HCT116 (cell line): ENCODE results near the gene RABGAP1. TPM values are rescaled to one million over a fixed set of nuclear protein-coding genes. Genes with fewer than 3 reads are reported as not detected.

Source experiments
- ATAC-seq: fragments of 200-7000 bp; cut with Tn5 transposase; 2 replicates; pipeline ENCODE4 v1.9.1; 2020; ENCODE audit warnings: mild to moderate bottlenecking, moderate library complexity
- BruUV-seq: library from RNA; stranded (reverse); fragments of 400-500 nt; replicated peaks from 2 replicates; lab custom pipeline; 2021; lab: Mats Ljungman, UMichigan
- CTCF ChIA-PET: fragments of 300-600 bp; sonication (Branson Sonifier 250); formaldehyde crosslinking; loops from one replicate; lab custom pipeline; 2021; ENCODE audit warnings: antibody characterized with exemption; lab: Charles Lee
- POLR2A ChIA-PET: fragments of 300-600, 350-600 bp; sonication (Branson Sonifier 250); formaldehyde crosslinking; loops from one replicate; lab custom pipeline; 2021; ENCODE audit warnings: antibody characterized with exemption; lab: Charles Lee
- RAD21 ChIA-PET, 2 experiments: fragments of 300-600 bp; sonication (Branson Sonifier 250); formaldehyde crosslinking; loops; one replicate each; lab custom pipeline; 2023; ENCODE audit warnings: low total read pairs in 2 of 2; ENCODE audit not compliant: uncharacterized antibody in 2 of 2, unreplicated experiment in 2 of 2, low non-redundant PET in 1 of 2; lab: Charles Lee
- DNase-seq: peaks from one replicate; pipeline ENCODE4 v3.0.0-alpha.2; 2010; ENCODE audit warnings: low read depth, low spot score
- H2AFZ ChIP-seq: fragments of 200-600 bp; shearing (Covaris generic), sonication (generic); 2 replicates; pipeline ENCODE4 v1.6.1; 2017; ENCODE audit warnings: low read depth, mixed run types, mixed read lengths, antibody characterized with exemption, low read length; ENCODE audit not compliant: poor library complexity, severe bottlenecking
- H3K27ac ChIP-seq: 2 replicates; pipeline ENCODE4 v1.5.1; 2012; ENCODE audit warnings: low read depth, low read length
- H3K27me3 ChIP-seq: fragments of 200-600 bp; sonication (generic); 2 replicates; pipeline ENCODE4 v1.6.1; 2016; ENCODE audit warnings: mixed run types, low read length, mixed read lengths; ENCODE audit not compliant: insufficient read depth
- H3K36me3 ChIP-seq, 2 experiments: fragments of 200-500 bp in 1 of 2; fragments of 200-600 bp in 1 of 2; sonication (Bioruptor generic) in 1 of 2; sonication (generic) in 1 of 2; 2 replicates each; pipeline versions ENCODE4 v1.5.1 to v1.6.1; 2014 to 2016; ENCODE audit warnings: low read length in 2 of 2, inconsistent platforms in 1 of 2, mixed read lengths in 1 of 2, mixed run types in 1 of 2; ENCODE audit not compliant: insufficient read depth in 2 of 2, control insufficient read depth in 1 of 2
- H3K4me1 ChIP-seq, 2 experiments: fragments of 200-600 bp in 1 of 2; sonication (generic) in 1 of 2; 2 replicates each; pipeline versions ENCODE4 v1.5.1 to v1.6.1; 2012 to 2017; ENCODE audit warnings: low read length in 2 of 2, inconsistent platforms in 1 of 2, mild to moderate bottlenecking in 1 of 2, mixed read lengths in 1 of 2, mixed run types in 1 of 2, moderate library complexity in 1 of 2; ENCODE audit not compliant: insufficient read depth in 2 of 2, control insufficient read depth in 1 of 2
- H3K4me2 ChIP-seq: fragments of 200-600 bp; sonication (generic); 2 replicates; pipeline ENCODE4 v1.6.1; 2017; ENCODE audit warnings: mixed run types, low read length, mixed read lengths
- H3K4me3 ChIP-seq, 2 experiments: fragments of 200-600 bp in 1 of 2; sonication (generic) in 1 of 2; replicated peaks in 1 of 2; 2 replicates each; pipeline ENCODE4 v1.5.1; 2011 to 2016; ENCODE audit warnings: low read length in 2 of 2, control low read depth in 1 of 2, low read depth in 1 of 2, mild to moderate bottlenecking in 1 of 2, mixed read lengths in 1 of 2, mixed run types in 1 of 2
- H3K79me2 ChIP-seq: fragments of 200-600 bp; sonication (generic); 2 replicates; pipeline ENCODE4 v1.6.1; 2017; ENCODE audit warnings: mild to moderate bottlenecking, mixed run types, low read length, moderate library complexity, mixed read lengths; ENCODE audit not compliant: insufficient read depth
- H3K9ac ChIP-seq: fragments of 200-600 bp; sonication (generic); 2 replicates; pipeline ENCODE4 v1.6.1; 2016; ENCODE audit warnings: low read length, mixed read lengths
- H3K9me2 ChIP-seq: fragments of 200-600 bp; sonication (generic), shearing (Covaris generic); 2 replicates; pipeline ENCODE4 v1.6.1; 2017; ENCODE audit warnings: mixed run types, mild to moderate bottlenecking, moderate library complexity; ENCODE audit not compliant: insufficient read depth
- H3K9me3 ChIP-seq, 2 experiments: fragments of 200-500 bp in 1 of 2; fragments of 200-600 bp in 1 of 2; sonication (Bioruptor generic) in 1 of 2; sonication (generic) in 1 of 2; 2 replicates each; pipeline ENCODE4 v1.6.1; 2014 to 2017; ENCODE audit warnings: low read length in 2 of 2, mixed read lengths in 2 of 2, inconsistent platforms in 1 of 2, low read depth in 1 of 2, mild to moderate bottlenecking in 1 of 2, mixed run types in 1 of 2, moderate library complexity in 1 of 2; ENCODE audit not compliant: control insufficient read depth in 1 of 2, insufficient read depth in 1 of 2
- H4K20me1 ChIP-seq: fragments of 200-600 bp; sonication (generic), shearing (Covaris generic); 2 replicates; pipeline ENCODE4 v1.6.1; 2017; ENCODE audit warnings: mixed run types, mild to moderate bottlenecking, moderate library complexity; ENCODE audit not compliant: insufficient read depth
- EZH2 ChIP-seq: fragments of 200-600 bp; sonication (generic); IDR thresholded peaks from 2 replicates; pipeline ENCODE4 v1.6.1; 2017; ENCODE audit warnings: antibody characterized with exemption, mixed run types
- FOSL1 ChIP-seq: IDR thresholded peaks from 2 replicates; pipeline ENCODE4 v1.6.1; 2012; ENCODE audit warnings: low read depth
- JUND ChIP-seq: IDR thresholded peaks from 2 replicates; pipeline ENCODE4 v1.6.1; 2012
- POLR2A ChIP-seq: IDR thresholded peaks from 2 replicates; pipeline ENCODE4 v1.7.0; 2011; ENCODE audit warnings: borderline replicate concordance; ENCODE audit not compliant: insufficient read depth, insufficient read length; ENCODE audit errors: extremely low read depth
- POLR2AphosphoS5 ChIP-seq: IDR thresholded peaks from 2 replicates; pipeline ENCODE4 v1.6.1; 2011; ENCODE audit warnings: mild to moderate bottlenecking, low read depth, low read length, moderate library complexity
- RAD21 ChIP-seq: IDR thresholded peaks from 2 replicates; pipeline ENCODE4 v1.6.1; 2012; ENCODE audit warnings: low read depth, mild to moderate bottlenecking
- SP1 ChIP-seq: IDR thresholded peaks from 2 replicates; pipeline ENCODE4 v1.6.1; 2012; ENCODE audit warnings: low read depth
- SRF ChIP-seq: IDR thresholded peaks from 2 replicates; pipeline ENCODE4 v1.6.1; 2012; ENCODE audit warnings: low read depth
- TCF7L2 ChIP-seq: IDR thresholded peaks from 2 replicates; pipeline ENCODE4 v1.7.0; 2011; ENCODE audit warnings: borderline replicate concordance, inconsistent platforms; ENCODE audit not compliant: insufficient read depth, insufficient read length; ENCODE audit errors: extremely low read depth
- ZFX ChIP-seq: fragments of 450-650 bp; IDR thresholded peaks from 2 replicates; pipeline ENCODE4 v1.6.1; 2017
- intact Hi-C: fragments of 100-400 bp; cut with micrococcal nuclease; formaldehyde crosslinking; loops from 2 replicates; pipeline ENCODE4 v1.10.0; 2022
- total RNA-seq: library from RNA; stranded (reverse); gene quantifications from one replicate; pipeline ENCODE4 v1.2.1, GENCODE V29; 2021; ENCODE audit not compliant: unreplicated experiment
- TF ChIP-seq, protein P1 (sequence below): IDR thresholded peaks from 2 replicates; pipeline ENCODE4 v1.6.1; 2012; ENCODE audit warnings: low read depth
- TF ChIP-seq, protein P2 (sequence below): IDR thresholded peaks from 2 replicates; pipeline ENCODE4 v1.6.1; 2012

RABGAP1 gene
- total RNA-seq, 1 experiment from 2014 or later: 29.7 TPM

DNA sequence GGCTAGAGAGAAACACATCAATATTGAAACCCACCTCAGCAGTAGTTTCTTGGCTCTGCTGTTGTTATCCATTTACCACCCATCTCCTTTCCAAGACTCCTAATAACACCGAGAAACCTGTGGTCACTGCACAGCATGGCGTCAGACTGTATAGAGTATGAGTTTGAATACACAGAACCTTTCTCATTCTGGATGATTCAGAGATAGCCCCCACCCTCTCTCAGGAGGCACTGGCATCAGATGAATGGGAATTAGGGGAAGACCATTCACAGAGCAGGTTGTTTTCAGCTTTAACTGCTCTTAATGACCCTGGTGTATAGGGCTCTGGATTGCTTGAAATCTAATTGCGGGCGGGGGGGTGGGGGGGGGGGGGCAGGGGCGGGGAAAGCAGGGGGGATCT, 179.3 kb downstream of the RABGAP1 start:
- POLR2A ChIA-PET: no interaction called here
- Histone ChIP-seq H3K9ac (no peak overlapping the region), H4K20me1 (no peaks in the 10 kb centered on the region), H3K27ac (no peak overlapping the region), H3K4me3 (no peak overlapping the region), H3K9me3 (no peaks in the 10 kb centered on the region), H3K9me2 (no peaks in the 10 kb centered on the region), H3K4me2 (no peak overlapping the region), H3K36me3 (no peaks in the 10 kb centered on the region), H3K79me2 (no peaks in the 10 kb centered on the region), H2AFZ (no peak overlapping the region), H3K27me3 (no peaks in the 10 kb centered on the region), H3K4me1 (no peaks in the 10 kb centered on the region)
- ATAC-seq: no peak
- BruUV-seq: no TSS peak
- TF ChIP-seq JUND (no peak), POLR2A (no peak), SRF (no peak), RAD21 (no peak), FOSL1 (no peak), ZFX (no peak), SP1 (no peak), POLR2AphosphoS5 (no peak), EZH2 (no peak), TCF7L2 (no peak)
- TF ChIP-seq, protein P1, sequence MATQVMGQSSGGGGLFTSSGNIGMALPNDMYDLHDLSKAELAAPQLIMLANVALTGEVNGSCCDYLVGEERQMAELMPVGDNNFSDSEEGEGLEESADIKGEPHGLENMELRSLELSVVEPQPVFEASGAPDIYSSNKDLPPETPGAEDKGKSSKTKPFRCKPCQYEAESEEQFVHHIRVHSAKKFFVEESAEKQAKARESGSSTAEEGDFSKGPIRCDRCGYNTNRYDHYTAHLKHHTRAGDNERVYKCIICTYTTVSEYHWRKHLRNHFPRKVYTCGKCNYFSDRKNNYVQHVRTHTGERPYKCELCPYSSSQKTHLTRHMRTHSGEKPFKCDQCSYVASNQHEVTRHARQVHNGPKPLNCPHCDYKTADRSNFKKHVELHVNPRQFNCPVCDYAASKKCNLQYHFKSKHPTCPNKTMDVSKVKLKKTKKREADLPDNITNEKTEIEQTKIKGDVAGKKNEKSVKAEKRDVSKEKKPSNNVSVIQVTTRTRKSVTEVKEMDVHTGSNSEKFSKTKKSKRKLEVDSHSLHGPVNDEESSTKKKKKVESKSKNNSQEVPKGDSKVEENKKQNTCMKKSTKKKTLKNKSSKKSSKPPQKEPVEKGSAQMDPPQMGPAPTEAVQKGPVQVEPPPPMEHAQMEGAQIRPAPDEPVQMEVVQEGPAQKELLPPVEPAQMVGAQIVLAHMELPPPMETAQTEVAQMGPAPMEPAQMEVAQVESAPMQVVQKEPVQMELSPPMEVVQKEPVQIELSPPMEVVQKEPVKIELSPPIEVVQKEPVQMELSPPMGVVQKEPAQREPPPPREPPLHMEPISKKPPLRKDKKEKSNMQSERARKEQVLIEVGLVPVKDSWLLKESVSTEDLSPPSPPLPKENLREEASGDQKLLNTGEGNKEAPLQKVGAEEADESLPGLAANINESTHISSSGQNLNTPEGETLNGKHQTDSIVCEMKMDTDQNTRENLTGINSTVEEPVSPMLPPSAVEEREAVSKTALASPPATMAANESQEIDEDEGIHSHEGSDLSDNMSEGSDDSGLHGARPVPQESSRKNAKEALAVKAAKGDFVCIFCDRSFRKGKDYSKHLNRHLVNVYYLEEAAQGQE: no peak
- TF ChIP-seq, protein P2, sequence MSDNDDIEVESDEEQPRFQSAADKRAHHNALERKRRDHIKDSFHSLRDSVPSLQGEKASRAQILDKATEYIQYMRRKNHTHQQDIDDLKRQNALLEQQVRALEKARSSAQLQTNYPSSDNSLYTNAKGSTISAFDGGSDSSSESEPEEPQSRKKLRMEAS: no peak
- CTCF ChIA-PET: no interaction called here
- intact Hi-C loops: no loop called here
- no peak for DNase-seq
- RAD21 ChIA-PET: no interaction called here
